Endothelial cell (in vitro differentiated cells): ENCODE data around the gene SAT1. TPM values are rescaled to one million over a fixed set of nuclear protein-coding genes. Genes with fewer than 3 reads are reported as not detected.

Experiments
- DNase-seq: peaks from one replicate; pipeline ENCODE4 v3.0.0; 2021; ENCODE audit warnings: low spot score
- H3K27ac Mint-ChIP-seq: one replicate; pipeline ENCODE4 v1.8.0; 2021; ENCODE audit warnings: mixed read lengths, inconsistent platforms; ENCODE audit not compliant: unreplicated experiment
- H3K27me3 Mint-ChIP-seq: one replicate; pipeline ENCODE4 v1.8.0; 2021; ENCODE audit warnings: mild to moderate bottlenecking, moderate library complexity, mixed read lengths, inconsistent platforms; ENCODE audit not compliant: unreplicated experiment
- H3K36me3 Mint-ChIP-seq: one replicate; pipeline ENCODE4 v1.8.0; 2021; ENCODE audit warnings: mild to moderate bottlenecking, low read depth, mixed read lengths, inconsistent platforms; ENCODE audit not compliant: unreplicated experiment
- H3K4me1 Mint-ChIP-seq: one replicate; pipeline ENCODE4 v1.8.0; 2021; ENCODE audit warnings: mild to moderate bottlenecking, mixed read lengths, inconsistent platforms; ENCODE audit not compliant: unreplicated experiment
- H3K4me3 Mint-ChIP-seq: one replicate; pipeline ENCODE4 v1.8.0; 2021; ENCODE audit warnings: mild to moderate bottlenecking, mixed read lengths, inconsistent platforms; ENCODE audit not compliant: unreplicated experiment
- H3K9me3 Mint-ChIP-seq: one replicate; pipeline ENCODE4 v1.8.0; 2021; ENCODE audit warnings: mixed read lengths, inconsistent platforms; ENCODE audit not compliant: unreplicated experiment
- CTCF ChIP-seq: fragments of 200-600 bp; sonication (generic); IDR thresholded peaks from one replicate; pipeline ENCODE4 v1.5.0; 2021; ENCODE audit warnings: antibody characterized with exemption; ENCODE audit not compliant: unreplicated experiment
- total RNA-seq: library from RNA; stranded (reverse); fragmentation: NEBNext Ultra II Directional; extraction: Animal tissue kit (Norgen Biotek cat#: 25700); gene quantifications from one replicate; pipeline ENCODE4 v1.2.1, GENCODE V29; 2021; ENCODE audit not compliant: unreplicated experiment

Gene SAT1
- total RNA-seq, 1 donor from 2014 or later: 479 TPM

- H3K4me1 Mint-ChIP-seq: peaks cover 20% of the 10 kb centered on the region
- no peak for TF ChIP-seq CTCF
- H3K27ac Mint-ChIP-seq: no peak overlapping the region
- H3K27me3 Mint-ChIP-seq: no peaks in the 10 kb centered on the region
- H3K4me3 Mint-ChIP-seq: peak overlapping the region; percentile 97
- H3K36me3 Mint-ChIP-seq: peaks cover 24% of the 10 kb centered on the region
- H3K9me3 Mint-ChIP-seq: no peaks in the 10 kb centered on the region
- DNase-seq: no peak
These were observed 1.7 kb downstream of the SAT1 start for GRCh38 chrX:23784470-23785331.

- Mint-ChIP-seq H3K27me3 (no peaks in the 10 kb centered on the region), H3K4me3 (peak overlapping the region; percentile 97)
These were observed 2.6 kb downstream of the SAT1 start for GRCh38 chrX:23785580-23785979.

GRCh38 chrX:23786268-23786815 is 3.4 kb downstream of the SAT1 start:
- H3K4me3 Mint-ChIP-seq: no peak overlapping the region
- no peak overlapping the region for H3K27ac Mint-ChIP-seq
- H3K9me3 Mint-ChIP-seq: no peaks in the 10 kb centered on the region
- peaks cover 24% of the 10 kb centered on the region for H3K36me3 Mint-ChIP-seq
- no peaks in the 10 kb centered on the region for H3K27me3 Mint-ChIP-seq
- no peak for DNase-seq
- TF ChIP-seq CTCF: no peak
- H3K4me1 Mint-ChIP-seq: peaks cover 20% of the 10 kb centered on the region

More at GRCh38 chrX:23785580-23785979, 2.6 kb downstream of the SAT1 start:
- peaks cover 20% of the 10 kb centered on the region for H3K4me1 Mint-ChIP-seq
- H3K27ac Mint-ChIP-seq: no peak overlapping the region
- TF ChIP-seq CTCF: no peak
- H3K9me3 Mint-ChIP-seq: no peaks in the 10 kb centered on the region
- DNase-seq: no peak
- peaks cover 24% of the 10 kb centered on the region for H3K36me3 Mint-ChIP-seq

- Mint-ChIP-seq H3K27ac (no peak overlapping the region), H3K4me1 (peaks cover 23% of the 10 kb centered on the region), H3K27me3 (no peaks in the 10 kb centered on the region), H3K4me3 (no peak overlapping the region), H3K36me3 (peaks cover 24% of the 10 kb centered on the region), H3K9me3 (no peaks in the 10 kb centered on the region)
- TF ChIP-seq CTCF: no peak
- DNase-seq: no peak
These were observed 4.8 kb downstream of the SAT1 start for GRCh38 chrX:23787745-23788118.

GRCh38 chrX:23788521-23788920 is 5.5 kb downstream of the SAT1 start:
- Mint-ChIP-seq H3K9me3 (no peaks in the 10 kb centered on the region), H3K4me3 (no peak overlapping the region), H3K36me3 (peaks cover 24% of the 10 kb centered on the region), H3K27me3 (no peaks in the 10 kb centered on the region), H3K27ac (no peak overlapping the region), H3K4me1 (peaks cover 29% of the 10 kb centered on the region)
- no peak for DNase-seq
- no peak for TF ChIP-seq CTCF
